Stimulated activated CD4-positive, alpha-beta T cell treated with anti-CD3 and anti-CD28 coated beads, Interleukin-12 subunit alpha, Interleukin-12 subunit beta, amount 100 ng/mL, for 48 hours (primary cell): ENCODE data around the gene SOX12.

Source experiments
- DNase-seq, 3 donors: peaks; one replicate each; pipeline ENCODE4 v3.0.0-alpha.2; 2020; ENCODE audit warnings: low read depth in 2 of 3, low spot score in 1 of 3

SOX12 gene

DNA sequence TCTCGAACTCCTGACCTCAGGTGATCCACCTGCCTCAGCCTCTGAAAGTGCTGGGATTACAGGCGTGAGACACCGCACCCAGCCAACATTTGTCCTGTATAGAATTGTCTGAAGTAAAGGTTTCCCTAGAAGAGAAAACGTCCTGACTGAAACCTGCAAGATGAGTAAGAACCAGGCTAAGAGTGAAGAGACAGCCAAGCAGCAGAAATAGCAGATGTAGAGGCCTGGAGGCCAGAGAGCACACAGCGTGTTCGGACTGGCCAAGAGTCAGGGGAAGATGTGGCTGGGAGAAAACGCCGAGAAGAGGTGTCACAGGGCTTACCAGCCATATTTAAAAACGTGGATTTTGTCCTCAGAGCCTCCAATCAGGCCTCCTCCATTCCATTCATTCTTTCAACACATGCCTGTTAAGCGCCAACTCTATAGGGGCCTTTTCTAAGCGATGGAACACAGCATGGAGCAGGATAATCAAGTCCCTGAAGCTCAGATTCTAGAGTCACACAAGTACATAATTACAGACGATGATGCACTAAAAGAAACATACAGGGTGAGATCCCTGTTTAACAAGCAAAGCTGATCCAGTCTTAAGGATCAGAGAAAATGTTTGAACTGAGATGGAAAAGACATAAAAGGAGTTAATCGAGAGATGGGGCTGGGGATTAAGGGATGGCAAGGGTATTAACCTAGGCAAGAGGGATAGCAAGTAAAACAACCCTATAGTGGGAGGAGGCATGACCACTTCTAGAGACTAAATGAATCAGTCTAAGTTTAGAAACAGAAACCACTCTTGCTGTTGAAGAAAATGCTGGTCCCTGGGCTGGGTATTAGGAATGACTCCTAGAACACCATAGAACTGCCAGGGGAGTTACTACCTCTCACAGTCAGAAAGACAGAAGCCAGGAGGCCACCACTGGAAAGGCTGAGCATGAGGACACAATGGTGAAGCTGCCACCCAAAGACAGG is 23.2 kb upstream of the SOX12 start:
- DNase-seq, result no peak

- DNase-seq, result no peak
These were observed 19.6 kb upstream of the SOX12 start for GRCh38 chr20:305745-306144.

- DNase-seq, result no peak
These were observed 16.8 kb upstream of the SOX12 start for GRCh38 chr20:308427-309038.

GRCh38 chr20:309306-309840 is 16.0 kb upstream of the SOX12 start:
- DNase-seq, result no peak

DNA sequence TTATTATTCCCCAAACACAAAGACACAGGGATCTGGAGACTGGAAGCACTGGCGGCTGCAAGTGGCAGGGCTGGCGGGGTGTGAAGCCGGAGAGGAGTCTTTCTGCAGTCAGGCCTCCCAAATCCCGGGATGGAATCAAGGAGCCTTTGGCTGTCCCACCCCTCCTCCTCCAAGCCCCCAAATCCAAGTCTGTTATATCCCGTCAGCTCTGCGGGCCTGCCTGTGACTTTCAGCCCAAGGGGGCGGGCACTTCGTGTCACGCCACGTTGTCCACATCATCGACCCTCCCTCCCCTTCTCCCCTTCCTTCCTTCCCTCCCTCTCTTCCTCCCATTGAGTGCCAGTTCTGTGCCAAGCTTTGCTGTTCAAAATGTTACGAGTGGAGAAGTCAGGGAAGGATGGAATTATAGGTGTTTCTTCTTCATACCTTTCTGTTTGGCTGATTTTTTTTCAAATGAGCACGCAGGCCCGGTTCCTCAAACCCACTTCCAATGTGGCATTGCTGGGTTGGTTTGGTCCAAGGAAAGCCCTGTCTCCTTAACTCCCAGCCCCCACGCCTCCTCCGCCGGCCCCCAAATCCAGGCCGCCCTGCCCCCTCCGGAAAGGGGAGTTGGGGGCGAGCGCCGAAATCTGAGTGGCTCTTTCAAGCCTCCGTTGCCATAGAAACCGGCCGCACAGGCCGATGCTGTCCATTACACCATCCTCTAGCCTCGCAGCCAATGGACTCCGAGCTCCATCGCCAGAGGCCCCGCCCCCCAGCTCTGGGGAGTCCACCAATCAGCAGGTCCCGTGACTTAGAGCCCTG is 15.3 kb upstream of the SOX12 start:
- peak; percentile 75 to 86 (median 79) for DNase-seq

DNA sequence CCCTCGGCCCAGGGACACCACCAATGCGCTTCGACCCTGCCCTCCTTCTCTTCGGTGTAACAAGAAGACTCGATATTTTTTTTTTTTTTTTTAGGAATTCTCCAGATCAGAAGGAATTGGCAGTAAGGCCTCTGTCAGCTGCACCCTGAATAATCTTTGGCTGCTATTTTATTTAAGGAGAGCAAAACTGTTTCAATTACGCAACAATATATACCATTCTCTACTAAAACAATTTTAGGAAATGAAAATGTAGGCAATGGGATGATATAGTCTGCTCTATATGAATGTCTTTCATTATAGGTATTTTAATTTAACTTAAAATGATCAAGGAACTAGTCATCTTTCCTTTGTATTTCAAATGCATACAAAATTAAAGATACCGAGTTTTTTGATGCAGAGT is 14.7 kb upstream of the SOX12 start:
- DNase-seq, result no peak

- no peak for DNase-seq
These were observed 13.7 kb upstream of the SOX12 start for GRCh38 chr20:311609-312008.

DNA sequence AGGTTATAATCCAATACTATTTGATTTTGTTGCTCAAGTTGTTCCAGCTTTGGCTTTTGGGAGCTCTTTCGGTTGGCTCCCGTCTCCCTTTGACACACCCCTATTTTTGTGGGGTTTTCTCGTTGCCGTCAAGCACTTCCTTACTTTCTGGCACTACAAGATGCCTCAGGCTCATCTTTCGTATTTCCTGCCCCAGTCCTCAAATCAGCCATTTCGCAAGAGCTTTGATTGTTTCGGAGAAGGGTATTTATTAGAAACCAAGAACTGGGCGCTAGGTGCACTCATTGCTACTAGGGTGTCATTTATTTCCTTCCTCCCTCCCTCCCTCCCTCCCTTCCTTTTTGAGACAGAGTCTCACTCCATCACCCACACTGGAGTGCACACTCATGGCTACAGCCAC is 13.3 kb upstream of the SOX12 start:
- DNase-seq, result no peak

DNA sequence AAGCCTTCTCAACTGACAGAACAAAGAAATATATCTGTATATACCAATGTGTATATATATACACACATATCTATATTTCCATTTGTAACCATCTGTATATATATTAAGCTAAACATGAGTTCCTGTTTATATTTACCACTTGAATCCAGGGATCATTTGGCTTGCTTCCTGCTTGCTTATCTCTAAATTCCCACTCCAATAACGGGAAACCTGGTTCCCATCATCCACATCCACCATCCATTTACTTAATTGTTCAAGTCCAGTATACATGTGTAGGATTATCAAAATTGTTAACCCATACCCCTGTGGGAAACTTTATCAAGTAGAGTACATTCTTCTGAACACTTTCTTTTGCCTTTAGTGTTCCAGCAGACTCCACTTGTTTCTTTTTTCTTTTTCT is 12.5 kb upstream of the SOX12 start:
- no peak for DNase-seq

- DNase-seq, result no peak
These were observed 11.9 kb upstream of the SOX12 start for GRCh38 chr20:313402-313801.

DNA sequence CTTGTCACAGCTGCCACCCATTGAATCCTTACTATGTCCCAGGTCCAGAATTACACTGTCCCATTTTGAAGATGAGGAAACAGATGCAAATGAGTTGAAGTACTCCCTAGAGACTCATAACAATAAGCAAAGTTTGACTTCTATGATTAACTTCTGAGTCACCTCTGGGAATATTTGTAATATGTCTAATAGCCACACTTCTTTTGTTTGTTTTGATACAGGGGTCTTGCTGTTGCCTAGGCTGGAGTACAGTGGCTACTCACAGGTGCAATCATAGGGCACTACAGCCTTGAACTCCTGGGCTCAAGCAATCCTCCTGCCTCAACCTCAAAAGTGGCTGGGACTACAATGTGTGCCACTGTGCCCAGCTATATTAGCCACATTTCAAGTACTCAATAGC is 11.4 kb upstream of the SOX12 start:
- DNase-seq, result no peak

DNA sequence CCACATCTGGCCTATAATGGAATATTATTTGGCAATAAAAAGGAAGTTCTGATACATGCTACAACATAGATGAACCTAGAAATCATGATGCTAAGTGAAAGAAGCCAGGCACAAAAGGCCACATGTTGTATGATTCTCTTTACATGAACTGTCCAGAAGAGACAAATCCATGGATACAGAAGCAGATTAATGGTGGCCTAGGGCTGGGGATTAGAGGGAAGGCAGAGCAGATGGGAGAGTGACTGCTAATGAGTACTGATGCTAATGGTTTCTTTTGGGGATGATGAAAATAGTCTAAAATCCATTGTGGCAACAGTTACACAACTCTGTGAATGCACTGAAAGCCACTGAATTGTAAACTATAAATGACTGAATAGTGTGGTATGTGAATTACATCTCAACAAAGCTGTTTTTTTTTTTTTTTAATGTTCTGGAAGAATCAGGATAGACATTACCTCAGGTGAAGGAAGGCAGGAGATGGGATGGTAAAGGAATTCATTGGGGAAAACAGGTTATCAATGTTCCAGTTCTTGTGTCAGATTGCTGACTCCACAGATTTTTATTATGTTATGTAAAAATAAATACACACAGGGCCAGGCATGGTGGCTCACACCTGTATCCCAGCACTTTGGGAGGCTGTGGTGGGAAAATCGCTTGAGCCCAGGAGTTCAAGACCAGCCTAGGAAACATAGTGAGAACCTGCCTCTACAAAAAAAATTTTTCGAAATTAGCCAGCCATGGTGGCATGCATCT is 8.9 kb upstream of the SOX12 start:
- no peak for DNase-seq

- DNase-seq, result peak; percentile 72 to 88 (median 87)
These were observed 941 bp upstream of the SOX12 start for GRCh38 chr20:324177-325044.

GRCh38 chr20:325889-326644 is 715 bp downstream of the SOX12 start:
- peak in 1 of 3 donors; percentile 28 for DNase-seq

- DNase-seq, result no peak
These were observed 1.4 kb downstream of the SOX12 start for GRCh38 chr20:326645-327185.

DNA sequence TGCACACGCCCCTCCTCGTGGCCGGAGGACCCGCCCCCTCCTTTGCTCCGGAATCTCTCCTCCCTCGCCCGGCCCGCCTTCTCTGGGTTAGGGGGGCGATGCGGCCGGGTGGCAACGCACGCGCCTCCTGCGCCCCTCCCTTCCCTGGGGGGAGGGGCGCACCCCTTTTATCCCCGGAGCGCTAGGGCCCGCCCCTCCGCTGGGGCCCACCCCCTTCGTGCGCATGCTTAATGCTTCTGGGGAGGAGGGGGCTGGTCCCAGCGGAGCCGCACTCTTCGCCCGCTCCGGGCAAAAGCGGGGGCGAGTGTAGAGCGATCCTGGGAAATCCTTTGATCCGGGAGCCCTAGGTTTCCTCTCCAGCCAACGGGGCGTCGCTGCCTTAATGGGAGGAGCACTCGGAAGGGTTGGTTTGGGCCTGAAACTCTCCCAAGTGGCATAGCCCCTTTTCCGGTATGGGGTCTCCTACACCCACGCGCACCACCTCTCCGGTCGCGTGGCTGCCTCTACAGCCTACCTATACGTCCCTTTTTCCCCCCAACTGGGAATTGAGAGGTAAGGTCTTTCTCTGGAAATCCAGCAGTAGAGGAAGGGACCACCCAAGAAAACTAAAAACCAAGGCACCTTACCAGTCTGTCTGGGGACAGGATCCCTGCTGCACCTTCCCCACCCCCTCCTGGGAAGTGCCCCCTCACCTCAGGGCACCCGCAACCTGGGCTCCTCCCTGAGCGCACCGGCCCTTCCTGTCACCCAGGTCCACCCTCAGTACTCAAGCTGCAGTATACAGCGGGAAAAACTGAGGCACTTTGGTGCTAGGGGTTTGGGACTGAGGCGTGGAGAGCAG is 2.1 kb downstream of the SOX12 start:
- peak in 2 of 3 donors; percentile 54 to 64 for DNase-seq

GRCh38 chr20:328027-328974 is 2.9 kb downstream of the SOX12 start:
- DNase-seq, result no peak
